ENCODE measurements around the gene TYW1B.
"Not testable (repeated sequence)": the region's sequence is repeated elsewhere in the genome, so short reads cannot be mapped to it uniquely, and the experiment has no call there.

The TYW1B gene

GRCh38 chr7:72827839-72828591 lies at the start of gene TYW1B:
Gene TYW1B, minus strand, starts transcription at chr7:72828200. Its CDS starts 125 bp downstream, at chr7:72828075.
- peak; percentile 93 to 97 for DNase-seq (ENCODE audit: low read depth in 2 of 2)

GRCh38 chr7:72867591-72867990 lies 39.6 kb upstream of the TYW1B start:
- not testable (repeated sequence) for DNase-seq (ENCODE audit: low read depth in 2 of 2)

GRCh38 chr7:72858846-72859400 lies 30.9 kb upstream of the TYW1B start:
- DNase-seq (ENCODE audit: low read depth in 2 of 2) = not testable (repeated sequence)

GRCh38 chr7:72857925-72858324 lies 29.9 kb upstream of the TYW1B start:
- not testable (repeated sequence) for DNase-seq (ENCODE audit: low read depth in 2 of 2)

GRCh38 chr7:72855261-72855660 lies 27.3 kb upstream of the TYW1B start:
- not testable (repeated sequence) for DNase-seq (ENCODE audit: low read depth in 2 of 2)

GRCh38 chr7:72852937-72853336 lies 24.9 kb upstream of the TYW1B start:
- DNase-seq (ENCODE audit: low read depth in 2 of 2) = not testable (repeated sequence)

GRCh38 chr7:72850746-72851145 lies 22.7 kb upstream of the TYW1B start:
- DNase-seq (ENCODE audit: low read depth in 2 of 2) = not testable (repeated sequence)

- not testable (repeated sequence) for DNase-seq (ENCODE audit: low read depth in 2 of 2)
Measured at GRCh38 chr7:72844146-72844545, 16.1 kb upstream of the TYW1B start.

GRCh38 chr7:72843166-72843565 lies 15.2 kb upstream of the TYW1B start:
- DNase-seq (ENCODE audit: low read depth in 2 of 2) = not testable (repeated sequence)

GRCh38 chr7:72840966-72841511 lies 13.0 kb upstream of the TYW1B start:
- DNase-seq (ENCODE audit: low read depth in 2 of 2) = not testable (repeated sequence)

- DNase-seq (ENCODE audit: low read depth in 2 of 2) = not testable (repeated sequence)
Measured at GRCh38 chr7:72838315-72838714, 10.3 kb upstream of the TYW1B start.

GRCh38 chr7:72837291-72837690 lies 9.3 kb upstream of the TYW1B start:
- DNase-seq (ENCODE audit: low read depth in 2 of 2) = not testable (repeated sequence)

GRCh38 chr7:72830567-72830966 lies 2.6 kb upstream of the TYW1B start:
- DNase-seq (ENCODE audit: low read depth in 2 of 2) = not testable (repeated sequence)

GRCh38 chr7:72829687-72830354 lies 1.8 kb upstream of the TYW1B start:
- DNase-seq (ENCODE audit: low read depth in 2 of 2) = peak in 1 of 2 experiments; percentile 12

- peak; percentile 95 to 96 for DNase-seq (ENCODE audit: low read depth in 2 of 2)
Measured at GRCh38 chr7:72829291-72829686, 1.3 kb upstream of the TYW1B start.

- DNase-seq (ENCODE audit: low read depth in 2 of 2) = not testable (repeated sequence)
Measured at GRCh38 chr7:72823765-72824732, 4.0 kb downstream of the TYW1B start.

GRCh38 chr7:72822497-72822896 lies 5.5 kb downstream of the TYW1B start:
- not testable (repeated sequence) for DNase-seq (ENCODE audit: low read depth in 2 of 2)

- not testable (repeated sequence) for DNase-seq (ENCODE audit: low read depth in 2 of 2)
Measured at GRCh38 chr7:72818663-72819361, 9.2 kb downstream of the TYW1B start.

- DNase-seq (ENCODE audit: low read depth in 2 of 2) = not testable (repeated sequence)
Measured at GRCh38 chr7:72817661-72818060, 10.3 kb downstream of the TYW1B start.

- not testable (repeated sequence) for DNase-seq (ENCODE audit: low read depth in 2 of 2)
Measured at GRCh38 chr7:72816370-72817157, 11.4 kb downstream of the TYW1B start.
